ENCODE data around the gene ADAM15. TPM values are rescaled to one million over a fixed set of nuclear protein-coding genes. Genes with fewer than 3 reads are reported as not detected.

Gene ADAM15
- polyA plus RNA-seq, 3 donors = 44.5 to 202 (median 74.3) TPM

- DNase-seq = no peak
- H3K9me3 Mint-ChIP-seq = peaks cover 0 to 3% (median 0%) of the 10 kb centered on the region in 7 donors
- H3K36me3 Mint-ChIP-seq = no peaks in the 10 kb centered on the region
- Histone ChIP-seq H3K36me3 (replicated peaks in 1 of 2; ENCODE audit: control insufficient read depth in 1 of 2, insufficient read depth in 2 of 2, low read length in 2 of 2) (no peaks in the 10 kb centered on the region), H3K9ac (ENCODE audit: insufficient read depth, low read length, poor library complexity, severe bottlenecking) (no peak overlapping the region), H3K4me3 (replicated peaks in 1 of 3; ENCODE audit: low read depth in 2 of 3, low read length in 3 of 3) (no peak overlapping the region), H3K27ac (ENCODE audit: low read depth in 1 of 2, low read length in 2 of 2) (no peak overlapping the region), H3K79me2 (ENCODE audit: insufficient read depth, low read length) (no peaks in the 10 kb centered on the region), H4K20me1 (ENCODE audit: insufficient read depth, low read length) (no peaks in the 10 kb centered on the region), H3K9me3 (replicated peaks in 1 of 2; ENCODE audit: control insufficient read depth in 1 of 2, insufficient read depth in 1 of 2, low read length in 2 of 2) (no peaks in the 10 kb centered on the region), H3K27me3 (ENCODE audit: control insufficient read depth in 2 of 2, insufficient read depth in 2 of 2, low read length in 2 of 2) (no peaks in the 10 kb centered on the region), H3K4me2 (replicated peaks; ENCODE audit: extremely low read depth, low read length, poor library complexity, severe bottlenecking) (no peak overlapping the region), H2AFZ (ENCODE audit: insufficient read depth, low read depth, low read length, poor library complexity, severe bottlenecking) (no peak overlapping the region), H3K4me1 (ENCODE audit: control insufficient read depth in 1 of 2, insufficient read depth in 2 of 2, low read length in 2 of 2) (peaks cover 26 to 28% of the 10 kb centered on the region in 2 donors)
- H3K4me3 Mint-ChIP-seq = no peak overlapping the region
- 95% methylated on average over 2 of the region's 3 CpGs for WGBS (ENCODE audit: insufficient coverage)
- H3K27me3 Mint-ChIP-seq (ENCODE audit: low read depth in 3 of 3) = peaks cover 10 to 20% (median 12%) of the 10 kb centered on the region in 3 donors
- H3K27ac Mint-ChIP-seq = no peak overlapping the region
- no peak for TF ChIP-seq CTCF (IDR thresholded peaks at IDR 0.05)
- H3K4me1 Mint-ChIP-seq = peaks cover 31% of the 10 kb centered on the region
- intact Hi-C loops (cut with micrococcal nuclease) = no loop called here
These were observed 14.1 kb upstream of the ADAM15 start for GRCh38 chr1:155037043-155037442.

- intact Hi-C loops (cut with micrococcal nuclease) = no loop called here
- TF ChIP-seq CTCF (IDR thresholded peaks at IDR 0.05) = no peak
- H3K4me2 ChIP-seq (replicated peaks; ENCODE audit: extremely low read depth, low read length, poor library complexity, severe bottlenecking) = no peak overlapping the region
- no peak overlapping the region for H3K27ac ChIP-seq (ENCODE audit: low read depth in 1 of 2, low read length in 2 of 2)
- Mint-ChIP-seq H3K9me3 (peaks cover 0 to 3% (median 0%) of the 10 kb centered on the region in 7 donors), H3K27me3 (ENCODE audit: low read depth in 3 of 3) (peaks cover 10 to 20% (median 12%) of the 10 kb centered on the region in 3 donors), H3K4me1 (peaks cover 31% of the 10 kb centered on the region), H3K4me3 (peak overlapping the region in 1 of 2 donors; percentile 14), H3K36me3 (no peaks in the 10 kb centered on the region), H3K27ac (peak overlapping the region in 1 of 7 donors; percentile 50)
- no peak overlapping the region for H2AFZ ChIP-seq (ENCODE audit: insufficient read depth, low read depth, low read length, poor library complexity, severe bottlenecking)
- no peaks in the 10 kb centered on the region for H3K9me3 ChIP-seq (replicated peaks in 1 of 2; ENCODE audit: control insufficient read depth in 1 of 2, insufficient read depth in 1 of 2, low read length in 2 of 2)
- H3K79me2 ChIP-seq (ENCODE audit: insufficient read depth, low read length) = no peaks in the 10 kb centered on the region
- H3K36me3 ChIP-seq (replicated peaks in 1 of 2; ENCODE audit: control insufficient read depth in 1 of 2, insufficient read depth in 2 of 2, low read length in 2 of 2) = no peaks in the 10 kb centered on the region
- H3K27me3 ChIP-seq (ENCODE audit: control insufficient read depth in 2 of 2, insufficient read depth in 2 of 2, low read length in 2 of 2) = no peaks in the 10 kb centered on the region
- no peak overlapping the region for H3K9ac ChIP-seq (ENCODE audit: insufficient read depth, low read length, poor library complexity, severe bottlenecking)
- 98% methylated on average over 5 of the region's 6 CpGs for WGBS (ENCODE audit: insufficient coverage)
- no peak for DNase-seq
- H3K4me3 ChIP-seq (replicated peaks in 1 of 3; ENCODE audit: low read depth in 2 of 3, low read length in 3 of 3) = no peak overlapping the region
- no peaks in the 10 kb centered on the region for H4K20me1 ChIP-seq (ENCODE audit: insufficient read depth, low read length)
- peaks cover 26 to 28% of the 10 kb centered on the region in 2 donors for H3K4me1 ChIP-seq (ENCODE audit: control insufficient read depth in 1 of 2, insufficient read depth in 2 of 2, low read length in 2 of 2)
These were observed 13.2 kb upstream of the ADAM15 start for GRCh38 chr1:155037851-155038441.

Measured in CD14-positive monocyte (primary cell).